Activated CD8-positive, alpha-beta memory T cell treated with anti-CD3 and anti-CD28 coated beads for 36 hours (primary cell): Measurements from ENCODE around the gene GAL3ST1. TPM values are rescaled to one million over a fixed set of nuclear protein-coding genes. Genes with fewer than 3 reads are reported as not detected.

ENCODE experiments used
- CTCF ChIA-PET: fragments of 350-600 bp; sonication (Branson Sonifier 250); formaldehyde crosslinking; loops from one replicate; lab custom pipeline; 2021; ENCODE audit warnings: antibody characterized with exemption; lab: Charles Lee
- POLR2A ChIA-PET: fragments of 350-600 bp; sonication (Branson Sonifier 250); formaldehyde crosslinking; loops from one replicate; lab custom pipeline; 2021; ENCODE audit warnings: antibody characterized with exemption; lab: Charles Lee
- total RNA-seq, 2 experiments: library from RNA; stranded (reverse); gene quantifications; one replicate each; pipeline ENCODE4 v1.2.3, GENCODE V29; 2021

GAL3ST1 gene
- total RNA-seq, 2 experiments from 2014 or later, result not detected

GRCh38 chr22:30602049-30602448 is 27.6 kb upstream of the GAL3ST1 start:
- ChIA-PET POLR2A (no interaction called here), CTCF (interaction anchor here (0.6 kb wide), 2 partner anchors 21 to 48 kb away, joined by 3 to 4 read pairs; no protein-coding TSS in a partner anchor)

GRCh38 chr22:30601464-30601863 is 27.0 kb upstream of the GAL3ST1 start:
- POLR2A ChIA-PET, result no interaction called here
- CTCF ChIA-PET, result interaction anchor here (0.6 to 1.2 kb wide), 4 partner anchors 10 to 149 kb away, joined by 3 to 5 read pairs (median 4); no protein-coding TSS in a partner anchor

GRCh38 chr22:30600921-30601320 is 26.5 kb upstream of the GAL3ST1 start:
- ChIA-PET CTCF (interaction anchor here (0.6 to 1.2 kb wide), 2 partner anchors 10 to 149 kb away, joined by 3 to 5 read pairs; no protein-coding TSS in a partner anchor), POLR2A (no interaction called here)

- ChIA-PET POLR2A (no interaction called here), CTCF (interaction anchor here (0.6 kb wide), 1 partner anchor 1009 kb away, joined by 3 read pairs; no protein-coding TSS in a partner anchor)
Observed at GRCh38 chr22:30598986-30599385, 24.5 kb upstream of the GAL3ST1 start.

GRCh38 chr22:30596886-30597285 is 22.4 kb upstream of the GAL3ST1 start:
- CTCF ChIA-PET, result no interaction called here

GRCh38 chr22:30596199-30596598 is 21.7 kb upstream of the GAL3ST1 start:
- POLR2A ChIA-PET, result interaction anchor here (0.6 kb wide), 1 partner anchor 11 kb away, joined by 3 read pairs; the partner anchor contains the start of gene TCN2

More at GRCh38 chr22:30596886-30597285, 22.4 kb upstream of the GAL3ST1 start:
- POLR2A ChIA-PET, result no interaction called here

GRCh38 chr22:30592360-30592713 is 17.9 kb upstream of the GAL3ST1 start:
- ChIA-PET CTCF (interaction anchor here (1.1 kb wide), 1 partner anchor 163 kb away, joined by 3 read pairs; no protein-coding TSS in a partner anchor), POLR2A (interaction anchor here (1.2 kb wide), 1 partner anchor 163 kb away, joined by 3 read pairs; no protein-coding TSS in a partner anchor)

More at GRCh38 chr22:30596199-30596598, 21.7 kb upstream of the GAL3ST1 start:
- CTCF ChIA-PET, result no interaction called here

- ChIA-PET POLR2A (interaction anchor here (1.2 kb wide), 1 partner anchor 163 kb away, joined by 3 read pairs; no protein-coding TSS in a partner anchor), CTCF (interaction anchor here (0.9 to 1.8 kb wide), 3 partner anchors 16 to 235 kb away, joined by 3 to 7 read pairs (median 3); partner anchors contain the start of genes CCDC157 and SF3A1)
Observed at GRCh38 chr22:30591588-30592359, 17.3 kb upstream of the GAL3ST1 start, which contains the start of gene PES1. Gene PES1, minus strand, starts transcription at chr22:30591910. Its CDS starts 77 bp downstream, at chr22:30591833.

- ChIA-PET CTCF (interaction anchor here (0.7 to 1.8 kb wide), 4 partner anchors 10 to 234 kb away, joined by 3 to 7 read pairs (median 3); partner anchors contain the start of genes CCDC157 and SF3A1), POLR2A (interaction anchor here (1.2 kb wide), 1 partner anchor 164 kb away, joined by 3 read pairs; no protein-coding TSS in a partner anchor)
Observed at GRCh38 chr22:30591191-30591587, 16.7 kb upstream of the GAL3ST1 start.

- ChIA-PET POLR2A (no interaction called here), CTCF (interaction anchor here (1.1 kb wide), 1 partner anchor 141 kb away, joined by 3 read pairs; no protein-coding TSS in a partner anchor)
Observed at GRCh38 chr22:30586414-30586813, 11.9 kb upstream of the GAL3ST1 start.

GRCh38 chr22:30584441-30584840 is 10.0 kb upstream of the GAL3ST1 start:
- POLR2A ChIA-PET, result no interaction called here
- CTCF ChIA-PET, result no interaction called here

- POLR2A ChIA-PET, result no interaction called here
- CTCF ChIA-PET, result no interaction called here
Observed at GRCh38 chr22:30582788-30583545, 8.5 kb upstream of the GAL3ST1 start.

GRCh38 chr22:30582051-30582450 is 7.6 kb upstream of the GAL3ST1 start:
- CTCF ChIA-PET, result no interaction called here
- POLR2A ChIA-PET, result interaction anchor here (0.5 kb wide), 1 partner anchor 635 kb away, joined by 3 read pairs; no protein-coding TSS in a partner anchor

GRCh38 chr22:30580896-30581295 is 6.4 kb upstream of the GAL3ST1 start:
- ChIA-PET CTCF (interaction anchor here (0.5 kb wide), 1 partner anchor 21 kb away, joined by 4 read pairs; no protein-coding TSS in a partner anchor), POLR2A (no interaction called here)

GRCh38 chr22:30578481-30578880 is 4.0 kb upstream of the GAL3ST1 start:
- CTCF ChIA-PET, result no interaction called here

GRCh38 chr22:30575859-30576258 is 1.4 kb upstream of the GAL3ST1 start:
- POLR2A ChIA-PET, result interaction anchor here (0.5 kb wide), 1 partner anchor 390 kb away, joined by 3 read pairs; no protein-coding TSS in a partner anchor
- CTCF ChIA-PET, result no interaction called here

More at GRCh38 chr22:30578481-30578880, 4.0 kb upstream of the GAL3ST1 start:
- POLR2A ChIA-PET, result no interaction called here

GRCh38 chr22:30574997-30575671 is 669 bp upstream of the GAL3ST1 start:
- ChIA-PET POLR2A (interaction anchor here (0.5 kb wide), 1 partner anchor 390 kb away, joined by 3 read pairs; no protein-coding TSS in a partner anchor), CTCF (no interaction called here)

- POLR2A ChIA-PET, result no interaction called here
- CTCF ChIA-PET, result interaction anchor here (0.6 kb wide), 1 partner anchor 193 kb away, joined by 3 read pairs; no protein-coding TSS in a partner anchor
Observed at GRCh38 chr22:30573594-30574094, 821 bp downstream of the GAL3ST1 start.
